Measurements from ENCODE around the gene ICAM2. TPM values are rescaled to one million over a fixed set of nuclear protein-coding genes. Genes with fewer than 3 reads are reported as not detected.

The ICAM2 gene
- total RNA-seq, 1 donor from 2014 or later = 212 TPM

GRCh38 chr17:63962298-63962744, 58.1 kb downstream of the ICAM2 start:
- Histone ChIP-seq H3K36me3 (no peaks in the 10 kb centered on the region), H3K27me3 (no peaks in the 10 kb centered on the region), H3K4me3 (no peak overlapping the region), H3K4me1 (no peaks in the 10 kb centered on the region), H3K27ac (peak overlapping the region in 1 of 2 donors; percentile 36), H3K9me3 (no peaks in the 10 kb centered on the region)
- intact Hi-C loops (cut with DNase I) = no loop called here
- no peak for TF ChIP-seq CTCF (IDR thresholded peaks at IDR 0.05)
- DNase-seq (ENCODE audit: low spot score in 2 of 2) = no peak

- DNase-seq (ENCODE audit: low spot score in 2 of 2) = peak in 1 of 2 donors; percentile 81
- no peaks in the 10 kb centered on the region for H3K27me3 ChIP-seq
- H3K9me3 ChIP-seq = no peaks in the 10 kb centered on the region
- intact Hi-C loops (cut with DNase I) = no loop called here
- no peaks in the 10 kb centered on the region for H3K36me3 ChIP-seq
- no peaks in the 10 kb centered on the region for H3K4me1 ChIP-seq
- no peak for TF ChIP-seq CTCF (IDR thresholded peaks at IDR 0.05)
- H3K4me3 ChIP-seq = peak overlapping the region in 1 of 2 donors; percentile 43
- no peak overlapping the region for H3K27ac ChIP-seq
Measured at GRCh38 chr17:63961355-63962212, 58.8 kb downstream of the ICAM2 start.

DNA sequence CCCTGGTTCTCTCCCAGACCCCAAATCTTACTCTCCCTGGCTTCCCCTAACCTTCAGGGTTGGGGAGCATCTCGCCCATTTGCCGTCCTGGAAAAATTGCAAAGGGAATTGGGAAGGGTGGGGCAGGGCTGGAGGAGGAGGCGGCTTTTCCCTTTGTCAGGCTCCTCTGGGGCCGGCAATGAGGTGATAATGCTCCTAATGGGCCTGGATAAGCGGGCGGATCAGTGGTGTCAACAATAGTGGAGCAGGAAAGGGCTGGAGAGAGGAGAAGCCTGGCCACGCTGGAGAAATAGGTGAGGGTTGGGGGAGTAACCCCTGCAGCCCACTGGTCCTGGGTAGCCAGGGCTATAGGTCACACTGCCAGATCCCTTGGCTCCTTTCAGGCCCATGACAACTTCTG, 60.0 kb downstream of the ICAM2 start:
- no peaks in the 10 kb centered on the region for H3K9me3 ChIP-seq
- no peak overlapping the region for H3K4me3 ChIP-seq
- intact Hi-C loops (cut with DNase I) = no loop called here
- no peaks in the 10 kb centered on the region for H3K4me1 ChIP-seq
- DNase-seq (ENCODE audit: low spot score in 2 of 2) = no peak
- TF ChIP-seq CTCF (IDR thresholded peaks at IDR 0.05) = no peak
- no peaks in the 10 kb centered on the region for H3K36me3 ChIP-seq
- no peaks in the 10 kb centered on the region for H3K27me3 ChIP-seq
- H3K27ac ChIP-seq = no peak overlapping the region

- intact Hi-C loops (cut with DNase I) = no loop called here
- H3K27me3 ChIP-seq = no peaks in the 10 kb centered on the region
- H3K27ac ChIP-seq = no peak overlapping the region
- no peak overlapping the region for H3K4me3 ChIP-seq
- no peaks in the 10 kb centered on the region for H3K4me1 ChIP-seq
- no peak for TF ChIP-seq CTCF (IDR thresholded peaks at IDR 0.05)
- H3K36me3 ChIP-seq = no peaks in the 10 kb centered on the region
- DNase-seq (ENCODE audit: low spot score in 2 of 2) = no peak
- no peaks in the 10 kb centered on the region for H3K9me3 ChIP-seq
Measured at GRCh38 chr17:63960006-63960405, 60.4 kb downstream of the ICAM2 start.

GRCh38 chr17:63956296-63956920, 64.0 kb downstream of the ICAM2 start:
- no peaks in the 10 kb centered on the region for H3K36me3 ChIP-seq
- TF ChIP-seq CTCF (IDR thresholded peaks at IDR 0.05) = no peak
- H3K4me1 ChIP-seq = no peaks in the 10 kb centered on the region
- H3K4me3 ChIP-seq = no peak overlapping the region
- intact Hi-C loops (cut with DNase I) = no loop called here
- H3K27me3 ChIP-seq = no peaks in the 10 kb centered on the region
- no peaks in the 10 kb centered on the region for H3K9me3 ChIP-seq
- no peak for DNase-seq (ENCODE audit: low spot score in 2 of 2)
- no peak overlapping the region for H3K27ac ChIP-seq
